Muscle of leg (tissue), 11 donors: Measurements from ENCODE around the gene ZCCHC24. TPM values are rescaled to one million over a fixed set of nuclear protein-coding genes. Genes with fewer than 3 reads are reported as not detected.

Experiments
- DNase-seq: peaks from one replicate; pipeline ENCODE4 v3.0.0; 2013
- H3K27ac ChIP-seq: one replicate; pipeline ENCODE4 v1.5.1; 2013; ENCODE audit warnings: mild to moderate bottlenecking, low read length, control low read depth
- H3K27me3 ChIP-seq: one replicate; pipeline ENCODE4 v1.6.1; 2013; ENCODE audit warnings: low read length; ENCODE audit not compliant: control insufficient read depth, insufficient read depth
- H3K36me3 ChIP-seq: one replicate; pipeline ENCODE4 v1.6.1; 2013; ENCODE audit warnings: low read length; ENCODE audit not compliant: control insufficient read depth, insufficient read depth
- H3K4me1 ChIP-seq: one replicate; pipeline ENCODE4 v1.6.1; 2013; ENCODE audit warnings: low read length; ENCODE audit not compliant: control insufficient read depth, insufficient read depth
- H3K4me3 ChIP-seq: one replicate; pipeline ENCODE4 v1.5.1; 2013; ENCODE audit warnings: low read length, control low read depth
- H3K9me3 ChIP-seq: replicated peaks from 2 replicates; pipeline ENCODE4 v1.6.1; 2013; ENCODE audit warnings: low read depth, low read length; ENCODE audit not compliant: control insufficient read depth
- WGBS: methylation state at CpG from one replicate; pipeline ENCODE4 v1.1.5; 2013; ENCODE audit warnings: missing lambda C conversion rate; ENCODE audit not compliant: insufficient coverage; 5-methylcytosine and 5-hydroxymethylcytosine counted together
- polyA plus RNA-seq, 8 donors: library from polyadenylated mRNA; unstranded; fragments of 120-200 nt; gene quantifications; one replicate each; pipeline versions ENCODE4 v1.2.1 to v1.2.3, GENCODE V29; 2013; ENCODE audit warnings: inconsistent platforms in 1 of 8, low replicate concordance in 1 of 8; ENCODE audit not compliant: insufficient read length in 8 of 8, insufficient read depth in 1 of 8
- total RNA-seq: library from RNA; stranded (reverse); fragments of 120-200 nt; gene quantifications from one replicate; pipeline ENCODE4 v1.2.4, GENCODE V29; 2013

ZCCHC24 gene
- total and polyA plus RNA-seq, 9 donors, result 25.0 to 65.5 (median 54.7) TPM

GRCh38 chr10:79347894-79348639 lies 97.4 kb downstream of the ZCCHC24 start:
- WGBS, result under 1% methylated on average over 31 of the region's 34 CpGs
- Histone ChIP-seq H3K36me3 (peaks cover 44% of the 10 kb centered on the region), H3K9me3 (no peaks in the 10 kb centered on the region), H3K27ac (peak overlapping the region; percentile 45), H3K4me3 (peak overlapping the region; percentile 80), H3K4me1 (peaks cover 22% of the 10 kb centered on the region), H3K27me3 (peaks cover 2% of the 10 kb centered on the region)
- DNase-seq, result peak; percentile 76

DNA sequence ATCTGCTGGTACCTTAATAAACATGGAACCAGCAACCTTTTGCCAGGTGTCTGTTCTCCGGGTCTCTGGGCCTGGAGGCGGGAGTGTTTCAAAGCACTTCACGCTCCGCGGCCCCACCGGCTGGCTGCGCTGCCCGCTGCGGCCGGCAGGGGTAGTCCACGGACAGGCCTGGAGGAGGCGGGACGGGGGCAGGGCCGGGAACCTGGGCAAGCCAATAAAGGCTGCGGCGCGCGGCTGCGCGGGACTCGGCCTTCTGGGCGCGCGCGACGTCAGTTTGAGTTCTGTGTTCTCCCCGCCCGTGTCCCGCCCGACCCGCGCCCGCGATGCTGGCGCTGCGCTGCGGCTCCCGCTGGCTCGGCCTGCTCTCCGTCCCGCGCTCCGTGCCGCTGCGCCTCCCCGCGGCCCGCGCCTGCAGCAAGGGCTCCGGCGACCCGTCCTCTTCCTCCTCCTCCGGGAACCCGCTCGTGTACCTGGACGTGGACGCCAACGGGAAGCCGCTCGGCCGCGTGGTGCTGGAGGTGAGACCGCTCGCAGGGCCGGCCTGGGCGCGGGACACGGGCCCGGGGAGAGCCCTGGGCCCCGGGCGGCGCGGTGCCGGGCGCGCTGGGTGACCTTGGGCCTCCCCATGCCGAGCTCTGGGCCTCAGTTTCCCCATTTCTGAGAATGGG lies 98.1 kb downstream of the ZCCHC24 start, which contains the start of gene PPIF:
Gene PPIF, plus strand, starts transcription at position 244 of the 668 bp plus-strand sequence. Its CDS starts 80 bp downstream, at position 324.
- under 1% methylated on average over 69 of the region's 77 CpGs for WGBS
- Histone ChIP-seq H3K4me1 (peaks cover 22% of the 10 kb centered on the region), H3K9me3 (no peaks in the 10 kb centered on the region), H3K27ac (peak within 1 kb of the TSS; percentile 45), H3K4me3 (peak within 1 kb of the TSS; percentile 80), H3K27me3 (peaks cover 2% of the 10 kb centered on the region), H3K36me3 (peaks cover 37% of the 10 kb centered on the region)
- peak; percentile 96 for DNase-seq

- Histone ChIP-seq H3K9me3 (no peaks in the 10 kb centered on the region), H3K27me3 (peaks cover 2% of the 10 kb centered on the region), H3K4me1 (peaks cover 22% of the 10 kb centered on the region), H3K36me3 (peaks cover 30% of the 10 kb centered on the region), H3K4me3 (no peak overlapping the region), H3K27ac (no peak overlapping the region)
- no peak for DNase-seq
- 66% methylated on average over 8 of the region's 12 CpGs for WGBS
These were observed 98.8 kb downstream of the ZCCHC24 start for GRCh38 chr10:79346388-79347225.

GRCh38 chr10:79346012-79346340 lies 99.4 kb downstream of the ZCCHC24 start:
- WGBS, result 100% methylated on average over 2 of the region's 2 CpGs
- H3K4me1 ChIP-seq, result peaks cover 22% of the 10 kb centered on the region

GRCh38 chr10:79345241-79346011 lies 100.0 kb downstream of the ZCCHC24 start:
- H3K27me3 ChIP-seq, result peaks cover 2% of the 10 kb centered on the region
- no peak overlapping the region for H3K4me3 ChIP-seq
- no peaks in the 10 kb centered on the region for H3K9me3 ChIP-seq
- peaks cover 20% of the 10 kb centered on the region for H3K36me3 ChIP-seq
- no peak overlapping the region for H3K27ac ChIP-seq
- no peak for DNase-seq
- WGBS, result 92% methylated on average over 2 of the region's 5 CpGs
- peaks cover 22% of the 10 kb centered on the region for H3K4me1 ChIP-seq

More at GRCh38 chr10:79346012-79346340, 99.4 kb downstream of the ZCCHC24 start:
- Histone ChIP-seq H3K27me3 (peaks cover 2% of the 10 kb centered on the region), H3K27ac (no peak overlapping the region), H3K36me3 (peaks cover 25% of the 10 kb centered on the region), H3K9me3 (no peaks in the 10 kb centered on the region), H3K4me3 (no peak overlapping the region)
- DNase-seq, result no peak

- Histone ChIP-seq H3K4me3 (no peak overlapping the region), H3K27me3 (peaks cover 2% of the 10 kb centered on the region), H3K9me3 (no peaks in the 10 kb centered on the region), H3K36me3 (peaks cover 12% of the 10 kb centered on the region), H3K27ac (no peak overlapping the region), H3K4me1 (peaks cover 22% of the 10 kb centered on the region)
- 33% methylated on average over 1 of the region's 3 CpGs for WGBS
- DNase-seq, result no peak
These were observed 100.8 kb downstream of the ZCCHC24 start for GRCh38 chr10:79344502-79345195.

GRCh38 chr10:79342811-79343561 lies 102.4 kb downstream of the ZCCHC24 start:
- Histone ChIP-seq H3K36me3 (no peaks in the 10 kb centered on the region), H3K27ac (no peak overlapping the region), H3K4me1 (peaks cover 10% of the 10 kb centered on the region), H3K9me3 (no peaks in the 10 kb centered on the region), H3K27me3 (peaks cover 2% of the 10 kb centered on the region), H3K4me3 (no peak overlapping the region)
- 80% methylated on average over 7 of the region's 10 CpGs for WGBS
- DNase-seq, result no peak

GRCh38 chr10:79342295-79342761 lies 103.1 kb downstream of the ZCCHC24 start:
- H3K27ac ChIP-seq, result no peak overlapping the region
- H3K4me1 ChIP-seq, result peaks cover 7% of the 10 kb centered on the region
- WGBS, result 73% methylated on average over 5 of the region's 5 CpGs
- H3K4me3 ChIP-seq, result no peak overlapping the region
- H3K27me3 ChIP-seq, result peaks cover 4% of the 10 kb centered on the region
- no peaks in the 10 kb centered on the region for H3K36me3 ChIP-seq
- no peaks in the 10 kb centered on the region for H3K9me3 ChIP-seq
- no peak for DNase-seq
